Uterus (tissue), 4 donors: Measurements from ENCODE around the gene HHLA2. TPM values are rescaled to one million over a fixed set of nuclear protein-coding genes. Genes with fewer than 3 reads are reported as not detected.

Source experiments
- DNase-seq, 2 donors: peaks; one replicate each; pipeline ENCODE4 v3.0.0-alpha.2; 2019 to 2020
- H3K27ac ChIP-seq, 2 donors: fragments of 200-600 bp; sonication (generic); 1 replicate in 1 of 2; 2 replicates in 1 of 2; pipeline ENCODE4 v1.5.1; 2016 to 2018
- H3K27me3 ChIP-seq, 2 donors: fragments of 200-600 bp; sonication (generic); one replicate each; pipeline ENCODE4 v1.5.1; 2018 to 2019; ENCODE audit warnings: control low read depth in 1 of 2
- H3K36me3 ChIP-seq, 2 donors: fragments of 200-600 bp; sonication (generic); one replicate each; pipeline ENCODE4 v1.5.1; 2019; ENCODE audit warnings: control low read depth in 1 of 2
- H3K4me1 ChIP-seq, 2 donors: fragments of 200-600 bp; sonication (generic); one replicate each; pipeline ENCODE4 v1.5.1; 2018 to 2019; ENCODE audit warnings: control low read depth in 1 of 2
- H3K4me3 ChIP-seq, 2 donors: fragments of 200-600 bp; sonication (generic); 1 replicate in 1 of 2; 2 replicates in 1 of 2; pipeline ENCODE4 v1.5.1; 2018 to 2019; ENCODE audit warnings: mild to moderate bottlenecking in 1 of 2
- H3K9me3 ChIP-seq, 2 donors: fragments of 200-600 bp; sonication (generic); one replicate each; pipeline ENCODE4 v1.5.1; 2019; ENCODE audit warnings: control low read depth in 1 of 2
- CTCF ChIP-seq, 4 experiments: fragments of 200-600 bp in 2 of 4; fragments of 450-650 bp in 2 of 4; sonication (generic) in 2 of 4; IDR thresholded peaks; one replicate each; pipeline ENCODE4 v1.5.1; 2016 to 2019; ENCODE audit warnings: antibody characterized with exemption in 4 of 4, mild to moderate bottlenecking in 2 of 4, moderate library complexity in 1 of 4
- POLR2A ChIP-seq, 2 donors: fragments of 450-650 bp; IDR thresholded peaks; one replicate each; pipeline ENCODE4 v1.6.1; 2016; ENCODE audit warnings: antibody characterized with exemption in 2 of 2, mild to moderate bottlenecking in 1 of 2, moderate library complexity in 1 of 2
- intact Hi-C: fragments of 100-400 bp; cut with DNase I; formaldehyde crosslinking; loops from one replicate; pipeline ENCODE4 v1.15.1; 2023; ENCODE audit warnings: low total_unique reads
- total RNA-seq, 4 donors: library from RNA; depleted of rRNA in 3 of 4; stranded (reverse); fragments of >200 nt in 3 of 4; gene quantifications; one replicate each; pipeline versions ENCODE4 v1.1.0 to v1.2.4, GENCODE V29; 2014 to 2023
- donor health status: DM: yes; HTN: yes; CAD: no.

HHLA2 gene
- total RNA-seq, 4 donors from 2014 or later = 0.18 to 1.0 TPM; not detected in 2

GRCh38 chr3:108394016-108394415 is 97.7 kb downstream of the HHLA2 start:
- intact Hi-C loops = no loop called here
- Histone ChIP-seq H3K9me3 (no peaks in the 10 kb centered on the region), H3K4me1 (no peaks in the 10 kb centered on the region), H3K4me3 (no peak overlapping the region), H3K27me3 (no peaks in the 10 kb centered on the region), H3K36me3 (no peaks in the 10 kb centered on the region), H3K27ac (no peak overlapping the region)
- TF ChIP-seq POLR2A (IDR thresholded peaks at IDR 0.05) (no peak), CTCF (IDR thresholded peaks at IDR 0.05) (no peak)
- DNase-seq = no peak

- Histone ChIP-seq H3K9me3 (no peaks in the 10 kb centered on the region), H3K4me3 (no peak overlapping the region), H3K27ac (no peak overlapping the region), H3K4me1 (no peaks in the 10 kb centered on the region), H3K27me3 (no peaks in the 10 kb centered on the region), H3K36me3 (no peaks in the 10 kb centered on the region)
- DNase-seq = no peak
- TF ChIP-seq POLR2A (IDR thresholded peaks at IDR 0.05) = no peak
- no peak for TF ChIP-seq CTCF (IDR thresholded peaks at IDR 0.05)
- intact Hi-C loops = no loop called here
These were observed 98.2 kb downstream of the HHLA2 start for GRCh38 chr3:108394563-108394962.

- no peaks in the 10 kb centered on the region for H3K4me1 ChIP-seq
- TF ChIP-seq POLR2A (IDR thresholded peaks at IDR 0.05) = no peak
- no peak for TF ChIP-seq CTCF (IDR thresholded peaks at IDR 0.05)
- H3K4me3 ChIP-seq = no peak overlapping the region
- no peaks in the 10 kb centered on the region for H3K27me3 ChIP-seq
- no peaks in the 10 kb centered on the region for H3K9me3 ChIP-seq
- no peak overlapping the region for H3K27ac ChIP-seq
- DNase-seq = no peak
- intact Hi-C loops = no loop called here
- H3K36me3 ChIP-seq = no peaks in the 10 kb centered on the region
These were observed 100.0 kb downstream of the HHLA2 start for GRCh38 chr3:108396336-108396735.

GRCh38 chr3:108398510-108398909 is 102.2 kb downstream of the HHLA2 start:
- Histone ChIP-seq H3K4me3 (no peak overlapping the region), H3K36me3 (no peaks in the 10 kb centered on the region), H3K4me1 (no peaks in the 10 kb centered on the region), H3K27ac (no peak overlapping the region), H3K27me3 (no peaks in the 10 kb centered on the region), H3K9me3 (no peaks in the 10 kb centered on the region)
- intact Hi-C loops = no loop called here
- DNase-seq = no peak
- no peak for TF ChIP-seq CTCF (IDR thresholded peaks at IDR 0.05)
- TF ChIP-seq POLR2A (IDR thresholded peaks at IDR 0.05) = no peak

- no peaks in the 10 kb centered on the region for H3K27me3 ChIP-seq
- no peak for DNase-seq
- H3K4me1 ChIP-seq = no peaks in the 10 kb centered on the region
- H3K36me3 ChIP-seq = no peaks in the 10 kb centered on the region
- no peak overlapping the region for H3K4me3 ChIP-seq
- H3K9me3 ChIP-seq = no peaks in the 10 kb centered on the region
- no peak overlapping the region for H3K27ac ChIP-seq
- intact Hi-C loops = no loop called here
- TF ChIP-seq CTCF (IDR thresholded peaks at IDR 0.05) (no peak), POLR2A (IDR thresholded peaks at IDR 0.05) (no peak)
These were observed 105.5 kb downstream of the HHLA2 start for GRCh38 chr3:108401836-108402235.
